ENCODE measurements around the gene CEP128.

GRCh38 chr14:80930836-80931389, 10.6 kb downstream of the CEP128 start:
- TF ChIP-seq EZH2 (IDR thresholded peaks at IDR 0.05; ENCODE audit: low read depth): no peak
- TF ChIP-seq CTCF (conservative IDR thresholded peaks at IDR 0.05): no peak

All from PC-9 (cell line).